ENCODE measurements around the gene ADAD2.

DNA sequence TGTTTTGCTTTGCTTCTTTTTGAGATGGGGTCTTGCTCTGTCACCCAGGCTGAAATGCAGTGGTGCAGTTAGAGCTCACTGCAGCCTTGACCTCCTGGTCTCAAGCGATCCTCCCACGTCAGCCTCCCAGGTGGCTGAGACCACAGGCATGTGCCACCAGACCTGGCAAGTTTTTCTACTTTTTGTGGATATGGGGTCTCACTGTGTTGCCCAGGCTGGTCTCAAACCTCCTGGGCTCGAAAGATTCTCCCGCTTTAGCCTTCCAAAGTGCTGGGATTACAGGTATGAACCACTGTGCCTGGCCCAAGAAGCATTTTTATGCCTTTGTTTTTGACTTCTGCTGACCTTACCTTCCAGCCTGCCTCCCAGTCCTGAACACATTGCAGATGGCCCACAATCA is 35.7 kb upstream of the ADAD2 start:
- TF ChIP-seq POLR2A (IDR thresholded peaks at IDR 0.05): no peak
- TF ChIP-seq, protein P1, sequence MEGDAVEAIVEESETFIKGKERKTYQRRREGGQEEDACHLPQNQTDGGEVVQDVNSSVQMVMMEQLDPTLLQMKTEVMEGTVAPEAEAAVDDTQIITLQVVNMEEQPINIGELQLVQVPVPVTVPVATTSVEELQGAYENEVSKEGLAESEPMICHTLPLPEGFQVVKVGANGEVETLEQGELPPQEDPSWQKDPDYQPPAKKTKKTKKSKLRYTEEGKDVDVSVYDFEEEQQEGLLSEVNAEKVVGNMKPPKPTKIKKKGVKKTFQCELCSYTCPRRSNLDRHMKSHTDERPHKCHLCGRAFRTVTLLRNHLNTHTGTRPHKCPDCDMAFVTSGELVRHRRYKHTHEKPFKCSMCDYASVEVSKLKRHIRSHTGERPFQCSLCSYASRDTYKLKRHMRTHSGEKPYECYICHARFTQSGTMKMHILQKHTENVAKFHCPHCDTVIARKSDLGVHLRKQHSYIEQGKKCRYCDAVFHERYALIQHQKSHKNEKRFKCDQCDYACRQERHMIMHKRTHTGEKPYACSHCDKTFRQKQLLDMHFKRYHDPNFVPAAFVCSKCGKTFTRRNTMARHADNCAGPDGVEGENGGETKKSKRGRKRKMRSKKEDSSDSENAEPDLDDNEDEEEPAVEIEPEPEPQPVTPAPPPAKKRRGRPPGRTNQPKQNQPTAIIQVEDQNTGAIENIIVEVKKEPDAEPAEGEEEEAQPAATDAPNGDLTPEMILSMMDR (IDR thresholded peaks at IDR 0.05): no peak
- TF ChIP-seq POLR2AphosphoS5 (IDR thresholded peaks at IDR 0.05; ENCODE audit: insufficient read depth in 1 of 2, low read depth in 1 of 2): no peak

Data from vagina (tissue), 2 donors.